GM12878 (cell line): ENCODE measurements around the gene TMPRSS11A. TPM values are rescaled to one million over a fixed set of nuclear protein-coding genes. Genes with fewer than 3 reads are reported as not detected.

ENCODE experiments used
- ATAC-seq: fragments of 200-7000 bp; cut with Tn5 transposase; 3 replicates; pipeline ENCODE4 v1.9.1; 2020; ENCODE audit warnings: mild to moderate bottlenecking, moderate library complexity
- BruUV-seq: library from RNA; stranded (reverse); fragments of 400-500 nt; replicated peaks from 2 replicates; lab custom pipeline; 2021; lab: Mats Ljungman, UMichigan
- CTCF ChIA-PET: fragments of 300-600 bp; sonication (Branson Sonifier 250); formaldehyde crosslinking; extraction: SDS; loops from one replicate; lab custom pipeline; 2021; ENCODE audit warnings: inconsistent platforms; lab: Yijun Ruan, JAX
- POLR2A ChIA-PET: fragments of 350-600 bp; formaldehyde crosslinking; extraction: SDS; loops from one replicate; lab custom pipeline; 2021; ENCODE audit warnings: inconsistent platforms; lab: Charles Lee
- RAD21 ChIA-PET: fragments of 300-600 bp; sonication (Branson Sonifier 250); formaldehyde crosslinking; loops from one replicate; lab custom pipeline; 2023; ENCODE audit warnings: antibody characterized with exemption; ENCODE audit not compliant: unreplicated experiment; lab: Charles Lee
- SMC1A ChIA-PET: fragments of 300-600 bp; sonication (Branson Sonifier 250); formaldehyde crosslinking; loops from one replicate; lab custom pipeline; 2023; ENCODE audit not compliant: unreplicated experiment, uncharacterized antibody; lab: Charles Lee
- DNase-seq: peaks from one replicate; pipeline ENCODE4 v3.0.0-alpha.2; 2011; ENCODE audit warnings: low read depth, low spot score
- FAIRE-seq: peaks from 3 replicates; lab custom pipeline; 2011; peaks lifted over from hg19 to GRCh38; lab: Jason Lieb, UNC
- H2AFZ ChIP-seq: 2 replicates; pipeline ENCODE4 v1.6.0; 2011; ENCODE audit warnings: low read depth, low read length, control low read depth; ENCODE audit not compliant: control insufficient read depth
- H3K27ac ChIP-seq: 2 replicates; pipeline ENCODE4 v1.5.1; 2011; ENCODE audit warnings: control low read depth; ENCODE audit not compliant: control insufficient read depth, insufficient read depth
- H3K27me3 ChIP-seq, 2 experiments: replicated peaks in 1 of 2; 2 replicates each; pipeline versions ENCODE4 v1.6.0 to v1.6.1; 2011; ENCODE audit warnings: low read length in 1 of 2; ENCODE audit not compliant: control insufficient read depth in 2 of 2, insufficient read depth in 2 of 2
- H3K36me3 ChIP-seq, 2 experiments: 2 replicates each; pipeline ENCODE4 v1.5.1; 2011; ENCODE audit warnings: low read length in 1 of 2; ENCODE audit not compliant: control insufficient read depth in 2 of 2, insufficient read depth in 2 of 2
- H3K4me1 ChIP-seq: 2 replicates; pipeline ENCODE4 v1.6.1; 2011; ENCODE audit warnings: mild to moderate bottlenecking, low read length, moderate library complexity, mixed read lengths; ENCODE audit not compliant: control insufficient read depth, insufficient read depth
- H3K4me2 ChIP-seq: 2 replicates; pipeline ENCODE4 v1.6.0; 2011; ENCODE audit warnings: control low read depth; ENCODE audit not compliant: control insufficient read depth, insufficient read depth
- H3K4me3 ChIP-seq: fragments of 200-600 bp; sonication (generic); 2 replicates; pipeline ENCODE4 v1.5.1; 2016
- H3K79me2 ChIP-seq: 2 replicates; pipeline ENCODE4 v1.6.0; 2011; ENCODE audit warnings: low read length; ENCODE audit not compliant: control insufficient read depth, insufficient read depth
- H3K9ac ChIP-seq: 2 replicates; pipeline ENCODE4 v1.8.0; 2011; ENCODE audit warnings: low read length, control low read depth, mixed read lengths; ENCODE audit not compliant: control insufficient read depth, insufficient read depth
- H3K9me3 ChIP-seq: replicated peaks from 3 replicates; pipeline ENCODE4 v1.5.1; 2011; ENCODE audit warnings: mild to moderate bottlenecking, low read length; ENCODE audit not compliant: control insufficient read depth, insufficient read depth
- H4K20me1 ChIP-seq: 2 replicates; pipeline ENCODE4 v1.6.0; 2011; ENCODE audit not compliant: control insufficient read depth, insufficient read depth
- BACH1 ChIP-seq: fragments of 450-650 bp; IDR thresholded peaks from 2 replicates; pipeline ENCODE4 v1.6.1; 2017; ENCODE audit warnings: mild to moderate bottlenecking, borderline replicate concordance
- EGR1 ChIP-seq, 2 experiments: IDR thresholded peaks; 1 replicate in 1 of 2; 2 replicates in 1 of 2; pipeline ENCODE4 v1.6.1; 2011 to 2012; ENCODE audit warnings: low read depth in 2 of 2, low read length in 2 of 2, borderline replicate concordance in 1 of 2, mild to moderate bottlenecking in 1 of 2, moderate library complexity in 1 of 2
- ESRRA ChIP-seq: IDR thresholded peaks from 2 replicates; pipeline ENCODE4 v1.6.1; 2012; ENCODE audit warnings: mild to moderate bottlenecking, low read length, improper control_type of control experiment
- HDAC6 ChIP-seq: fragments of 200-600 bp; sonication (generic); IDR thresholded peaks from one replicate; pipeline ENCODE4 v1.8.0; 2017; ENCODE audit warnings: antibody characterized with exemption; ENCODE audit not compliant: unreplicated experiment
- MTA2 ChIP-seq: fragments of 450-650 bp; IDR thresholded peaks from 2 replicates; pipeline ENCODE4 v1.6.1; 2016; ENCODE audit warnings: low read depth, mild to moderate bottlenecking, moderate library complexity
- RCOR1 ChIP-seq: conservative IDR thresholded peaks from 2 replicates; pipeline ENCODE4 v1.6.1; 2012; ENCODE audit warnings: low read depth, low read length, improper control_type of control experiment
- SMARCA5 ChIP-seq: fragments of 450-650 bp; IDR thresholded peaks from 2 replicates; pipeline ENCODE4 v1.6.1; 2017; ENCODE audit warnings: mild to moderate bottlenecking
- SUZ12 ChIP-seq: fragments of 200-600 bp; sonication (generic); IDR thresholded peaks from one replicate; pipeline ENCODE4 v1.6.1; 2018; ENCODE audit warnings: antibody characterized with exemption, mild to moderate bottlenecking; ENCODE audit not compliant: unreplicated experiment
- WGBS: methylation state at CpG from one replicate; pipeline ENCODE4 v1.1.6; 2016; ENCODE audit warnings: low lambda C conversion rate; ENCODE audit not compliant: insufficient replicate concordance, insufficient coverage; ENCODE audit errors: missing lambda C conversion rate; 5-methylcytosine and 5-hydroxymethylcytosine counted together
- in situ Hi-C: fragments of 300-500 bp; cut with MboI; formaldehyde crosslinking; loops from 9 replicates; pipeline ENCODE4 v1.14.3; 2018; ENCODE audit warnings: mixed read lengths
- intact Hi-C: fragments of 100-400 bp; cut with micrococcal nuclease; formaldehyde crosslinking; loops from one replicate; pipeline ENCODE4 v1.14.2; 2022; ENCODE audit not compliant: unreplicated experiment
- polyA plus RNA-seq, 11 experiments: library from polyadenylated mRNA; depleted of rRNA in 4 of 11; unstranded in 6 of 11; stranded (reverse) in 5 of 11; fragments of >200 nt; fragmentation: Nextera tagmentation in 4 of 11; fragmentation: Illumina TruSeq in 1 of 11; extraction: Ambion mirVana in 4 of 11; extraction: Trizol in 1 of 11; gene quantifications; 1 replicate in 1 of 11; 2 replicates in 10 of 11; pipeline versions ENCODE4 v1.2.1 to v1.2.3, GENCODE V29; 2011 to 2016; ENCODE audit warnings: inconsistent platforms in 2 of 11, missing spikeins in 2 of 11, low read depth in 1 of 11
- total RNA-seq, 4 experiments: library from RNA; depleted of rRNA in 3 of 4; stranded (reverse); fragments of >200 nt in 3 of 4; fragmentation: Illumina TruSeq in 1 of 4; extraction: Trizol in 1 of 4; gene quantifications; 2 replicates each; pipeline versions ENCODE4 v1.2.1 to v1.2.3, GENCODE V29; 2013 to 2021
- TF ChIP-seq, protein P1 (sequence below): fragments of 450-650 bp; IDR thresholded peaks from 2 replicates; pipeline ENCODE4 v1.6.1; 2018; ENCODE audit warnings: borderline replicate concordance, mild to moderate bottlenecking; ENCODE audit not compliant: partially characterized antibody
- TF ChIP-seq, protein P2 (sequence below): IDR thresholded peaks from 2 replicates; pipeline ENCODE4 v1.6.1; 2012; ENCODE audit warnings: improper control_type of control experiment, low read depth, low read length; ENCODE audit not compliant: insufficient replicate concordance
- TF ChIP-seq, protein P3 (sequence below): fragments of 450-650 bp; IDR thresholded peaks from 2 replicates; pipeline ENCODE4 v1.6.1; 2017; ENCODE audit warnings: borderline replicate concordance
- TF ChIP-seq, protein P4 (sequence below): IDR thresholded peaks from 2 replicates; pipeline ENCODE4 v1.6.1; 2011; ENCODE audit warnings: borderline replicate concordance, low read depth, mild to moderate bottlenecking, moderate library complexity, mixed read lengths, low read length; ENCODE audit not compliant: insufficient read depth; ENCODE audit errors: extremely low read length

Gene TMPRSS11A
- total and polyA plus RNA-seq, 10 of the 15 experiments (the other 5 are each of a cell fraction or from before 2014, with no cell fraction given), result 0.02 TPM; not detected in 9

DNA sequence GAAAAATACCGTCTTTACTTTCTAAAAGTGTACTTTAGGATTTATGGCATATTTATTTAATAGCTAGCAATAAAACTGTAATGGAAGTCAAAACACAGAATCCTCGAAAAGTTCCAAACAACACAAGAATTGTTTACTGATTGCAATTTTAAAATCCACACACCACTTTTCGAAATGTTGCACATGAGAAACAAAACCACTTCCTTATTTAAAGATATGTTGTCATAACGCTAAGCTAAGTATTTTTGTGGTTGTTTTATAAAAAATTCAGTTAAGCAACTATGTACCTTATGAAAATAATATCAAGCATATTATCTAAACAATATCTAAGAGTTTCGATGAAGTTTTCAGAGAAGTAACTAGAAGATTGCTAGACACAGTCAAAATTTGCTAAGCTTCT, 79.8 kb downstream of the TMPRSS11A start:
- ChIA-PET SMC1A (interaction anchor here (1.4 kb wide), 1 partner anchor 14 kb away, joined by 5 read pairs; no protein-coding TSS in a partner anchor), CTCF (interaction anchor here (0.6 to 1.0 kb wide), 2 partner anchors 32 to 324 kb away, joined by 3 read pairs; no protein-coding TSS in a partner anchor), POLR2A (no interaction called here), RAD21 (no interaction called here)
- DNase-seq (no peak), FAIRE-seq (no peak), ATAC-seq (no peak)
- no peak overlapping the region for H3K9ac ChIP-seq
- no peak overlapping the region for H3K4me3 ChIP-seq
- in situ Hi-C loops, result no loop called here
- intact Hi-C loops, result no loop called here
- no peaks in the 10 kb centered on the region for H3K36me3 ChIP-seq
- H4K20me1 ChIP-seq, result no peaks in the 10 kb centered on the region
- BruUV-seq, result no TSS peak
- no peak overlapping the region for H2AFZ ChIP-seq
- no peaks in the 10 kb centered on the region for H3K27me3 ChIP-seq
- TF ChIP-seq SMARCA5 (no peak), ESRRA (no peak), MTA2 (no peak), HDAC6 (no peak), RCOR1 (no peak), BACH1 (no peak), EGR1 (IDR thresholded peaks at IDR 0.05; ENCODE audit: borderline replicate concordance in 1 of 2, low read depth in 2 of 2, low read length in 2 of 2) (no peak), SUZ12 (no peak)
- TF ChIP-seq, protein P1, sequence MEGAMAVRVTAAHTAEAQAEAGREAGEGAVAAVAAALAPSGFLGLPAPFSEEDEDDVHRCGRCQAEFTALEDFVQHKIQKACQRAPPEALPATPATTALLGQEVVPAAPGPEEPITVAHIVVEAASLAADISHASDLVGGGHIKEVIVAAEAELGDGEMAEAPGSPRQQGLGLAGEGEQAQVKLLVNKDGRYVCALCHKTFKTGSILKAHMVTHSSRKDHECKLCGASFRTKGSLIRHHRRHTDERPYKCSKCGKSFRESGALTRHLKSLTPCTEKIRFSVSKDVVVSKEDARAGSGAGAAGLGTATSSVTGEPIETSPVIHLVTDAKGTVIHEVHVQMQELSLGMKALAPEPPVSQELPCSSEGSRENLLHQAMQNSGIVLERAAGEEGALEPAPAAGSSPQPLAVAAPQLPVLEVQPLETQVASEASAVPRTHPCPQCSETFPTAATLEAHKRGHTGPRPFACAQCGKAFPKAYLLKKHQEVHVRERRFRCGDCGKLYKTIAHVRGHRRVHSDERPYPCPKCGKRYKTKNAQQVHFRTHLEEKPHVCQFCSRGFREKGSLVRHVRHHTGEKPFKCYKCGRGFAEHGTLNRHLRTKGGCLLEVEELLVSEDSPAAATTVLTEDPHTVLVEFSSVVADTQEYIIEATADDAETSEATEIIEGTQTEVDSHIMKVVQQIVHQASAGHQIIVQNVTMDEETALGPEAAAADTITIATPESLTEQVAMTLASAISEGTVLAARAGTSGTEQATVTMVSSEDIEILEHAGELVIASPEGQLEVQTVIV, result no peak
- TF ChIP-seq, protein P2, sequence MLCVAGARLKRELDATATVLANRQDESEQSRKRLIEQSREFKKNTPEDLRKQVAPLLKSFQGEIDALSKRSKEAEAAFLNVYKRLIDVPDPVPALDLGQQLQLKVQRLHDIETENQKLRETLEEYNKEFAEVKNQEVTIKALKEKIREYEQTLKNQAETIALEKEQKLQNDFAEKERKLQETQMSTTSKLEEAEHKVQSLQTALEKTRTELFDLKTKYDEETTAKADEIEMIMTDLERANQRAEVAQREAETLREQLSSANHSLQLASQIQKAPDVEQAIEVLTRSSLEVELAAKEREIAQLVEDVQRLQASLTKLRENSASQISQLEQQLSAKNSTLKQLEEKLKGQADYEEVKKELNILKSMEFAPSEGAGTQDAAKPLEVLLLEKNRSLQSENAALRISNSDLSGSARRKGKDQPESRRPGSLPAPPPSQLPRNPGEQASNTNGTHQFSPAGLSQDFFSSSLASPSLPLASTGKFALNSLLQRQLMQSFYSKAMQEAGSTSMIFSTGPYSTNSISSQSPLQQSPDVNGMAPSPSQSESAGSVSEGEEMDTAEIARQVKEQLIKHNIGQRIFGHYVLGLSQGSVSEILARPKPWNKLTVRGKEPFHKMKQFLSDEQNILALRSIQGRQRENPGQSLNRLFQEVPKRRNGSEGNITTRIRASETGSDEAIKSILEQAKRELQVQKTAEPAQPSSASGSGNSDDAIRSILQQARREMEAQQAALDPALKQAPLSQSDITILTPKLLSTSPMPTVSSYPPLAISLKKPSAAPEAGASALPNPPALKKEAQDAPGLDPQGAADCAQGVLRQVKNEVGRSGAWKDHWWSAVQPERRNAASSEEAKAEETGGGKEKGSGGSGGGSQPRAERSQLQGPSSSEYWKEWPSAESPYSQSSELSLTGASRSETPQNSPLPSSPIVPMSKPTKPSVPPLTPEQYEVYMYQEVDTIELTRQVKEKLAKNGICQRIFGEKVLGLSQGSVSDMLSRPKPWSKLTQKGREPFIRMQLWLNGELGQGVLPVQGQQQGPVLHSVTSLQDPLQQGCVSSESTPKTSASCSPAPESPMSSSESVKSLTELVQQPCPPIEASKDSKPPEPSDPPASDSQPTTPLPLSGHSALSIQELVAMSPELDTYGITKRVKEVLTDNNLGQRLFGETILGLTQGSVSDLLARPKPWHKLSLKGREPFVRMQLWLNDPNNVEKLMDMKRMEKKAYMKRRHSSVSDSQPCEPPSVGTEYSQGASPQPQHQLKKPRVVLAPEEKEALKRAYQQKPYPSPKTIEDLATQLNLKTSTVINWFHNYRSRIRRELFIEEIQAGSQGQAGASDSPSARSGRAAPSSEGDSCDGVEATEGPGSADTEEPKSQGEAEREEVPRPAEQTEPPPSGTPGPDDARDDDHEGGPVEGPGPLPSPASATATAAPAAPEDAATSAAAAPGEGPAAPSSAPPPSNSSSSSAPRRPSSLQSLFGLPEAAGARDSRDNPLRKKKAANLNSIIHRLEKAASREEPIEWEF, result no peak
- TF ChIP-seq, protein P3, sequence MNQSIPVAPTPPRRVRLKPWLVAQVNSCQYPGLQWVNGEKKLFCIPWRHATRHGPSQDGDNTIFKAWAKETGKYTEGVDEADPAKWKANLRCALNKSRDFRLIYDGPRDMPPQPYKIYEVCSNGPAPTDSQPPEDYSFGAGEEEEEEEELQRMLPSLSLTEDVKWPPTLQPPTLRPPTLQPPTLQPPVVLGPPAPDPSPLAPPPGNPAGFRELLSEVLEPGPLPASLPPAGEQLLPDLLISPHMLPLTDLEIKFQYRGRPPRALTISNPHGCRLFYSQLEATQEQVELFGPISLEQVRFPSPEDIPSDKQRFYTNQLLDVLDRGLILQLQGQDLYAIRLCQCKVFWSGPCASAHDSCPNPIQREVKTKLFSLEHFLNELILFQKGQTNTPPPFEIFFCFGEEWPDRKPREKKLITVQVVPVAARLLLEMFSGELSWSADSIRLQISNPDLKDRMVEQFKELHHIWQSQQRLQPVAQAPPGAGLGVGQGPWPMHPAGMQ, result no peak
- TF ChIP-seq, protein P4, sequence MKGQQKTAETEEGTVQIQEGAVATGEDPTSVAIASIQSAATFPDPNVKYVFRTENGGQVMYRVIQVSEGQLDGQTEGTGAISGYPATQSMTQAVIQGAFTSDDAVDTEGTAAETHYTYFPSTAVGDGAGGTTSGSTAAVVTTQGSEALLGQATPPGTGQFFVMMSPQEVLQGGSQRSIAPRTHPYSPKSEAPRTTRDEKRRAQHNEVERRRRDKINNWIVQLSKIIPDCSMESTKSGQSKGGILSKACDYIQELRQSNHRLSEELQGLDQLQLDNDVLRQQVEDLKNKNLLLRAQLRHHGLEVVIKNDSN, result no peak
- H3K9me3 ChIP-seq, result no peaks in the 10 kb centered on the region
- no peak overlapping the region for H3K27ac ChIP-seq
- 33% methylated on average over 5 of the region's 5 CpGs for WGBS
- H3K4me2 ChIP-seq, result no peak overlapping the region
- H3K79me2 ChIP-seq, result no peaks in the 10 kb centered on the region
- H3K4me1 ChIP-seq, result no peaks in the 10 kb centered on the region
